Panc1 (cell line): Measurements from ENCODE around the gene COL26A1. TPM values are rescaled to one million over a fixed set of nuclear protein-coding genes. Genes with fewer than 3 reads are reported as not detected.

Experiments used
- ATAC-seq: fragments of 200-7000 bp; cut with Tn5 transposase; 2 replicates; pipeline ENCODE4 v1.9.1; 2020; ENCODE audit warnings: mild to moderate bottlenecking, moderate library complexity
- BruUV-seq: library from RNA; stranded (reverse); fragments of 400-500 nt; replicated peaks from 2 replicates; lab custom pipeline; 2021; lab: Mats Ljungman, UMichigan
- CTCF ChIA-PET: fragments of 300-600 bp; sonication (Branson Sonifier 250); formaldehyde crosslinking; loops from one replicate; lab custom pipeline; 2022; ENCODE audit warnings: antibody characterized with exemption; lab: Charles Lee
- POLR2A ChIA-PET: fragments of 300-600 bp; sonication (Branson Sonifier 250); formaldehyde crosslinking; loops from one replicate; lab custom pipeline; 2022; ENCODE audit warnings: antibody characterized with exemption; lab: Charles Lee
- DNase-seq: peaks from one replicate; pipeline ENCODE4 v3.0.0-alpha.2; 2010; ENCODE audit warnings: low read depth, low spot score
- H3K27ac ChIP-seq: 2 replicates; pipeline ENCODE4 v1.5.1; 2011; ENCODE audit warnings: mild to moderate bottlenecking, low read length, inconsistent platforms
- H3K27me3 ChIP-seq: fragments of 200-500 bp; sonication (Bioruptor generic); 2 replicates; pipeline ENCODE4 v1.6.0; 2014; ENCODE audit warnings: low read length, inconsistent platforms; ENCODE audit not compliant: control insufficient read depth, insufficient read depth
- H3K36me3 ChIP-seq: fragments of 200-500 bp; sonication (Bioruptor generic); 2 replicates; pipeline ENCODE4 v1.5.1; 2014; ENCODE audit warnings: inconsistent platforms, mild to moderate bottlenecking, low read length, moderate library complexity; ENCODE audit not compliant: control insufficient read depth, insufficient read depth
- H3K4me1 ChIP-seq: 2 replicates; pipeline ENCODE4 v1.5.1; 2011; ENCODE audit warnings: inconsistent platforms, mild to moderate bottlenecking, low read length, moderate library complexity; ENCODE audit not compliant: control insufficient read depth, insufficient read depth
- H3K4me3 ChIP-seq, 2 experiments: 2 replicates each; pipeline ENCODE4 v1.5.1; 2011 to 2012; ENCODE audit warnings: low read depth in 2 of 2, low read length in 2 of 2, mild to moderate bottlenecking in 2 of 2, inconsistent platforms in 1 of 2, moderate library complexity in 1 of 2
- H3K9me3 ChIP-seq: fragments of 200-500 bp; sonication (Bioruptor generic); 2 replicates; pipeline ENCODE4 v1.5.1; 2014; ENCODE audit warnings: low read depth, mild to moderate bottlenecking, inconsistent platforms, low read length, moderate library complexity; ENCODE audit not compliant: control insufficient read depth, insufficient read depth
- CTCF ChIP-seq: fragments of 450-650 bp; IDR thresholded peaks from 2 replicates; pipeline ENCODE4 v1.5.1; 2017; ENCODE audit warnings: mild to moderate bottlenecking
- POLR2AphosphoS5 ChIP-seq: IDR thresholded peaks from 2 replicates; pipeline ENCODE4 v1.6.1; 2012; ENCODE audit warnings: mild to moderate bottlenecking, low read depth, low read length, moderate library complexity
- REST ChIP-seq, 2 experiments: IDR thresholded peaks; 2 replicates each; pipeline ENCODE4 v1.6.1; 2011 to 2012; ENCODE audit warnings: low read depth in 2 of 2, control low read depth in 1 of 2, low read length in 1 of 2, mild to moderate bottlenecking in 1 of 2, moderate library complexity in 1 of 2; ENCODE audit not compliant: insufficient read depth in 1 of 2
- SIN3A ChIP-seq: IDR thresholded peaks from 2 replicates; pipeline ENCODE4 v1.6.1; 2012; ENCODE audit warnings: low read depth, mild to moderate bottlenecking, low read length, moderate library complexity, borderline replicate concordance; ENCODE audit not compliant: insufficient read depth
- TCF7L2 ChIP-seq: IDR thresholded peaks from 2 replicates; pipeline ENCODE4 v1.6.1; 2011; ENCODE audit warnings: mild to moderate bottlenecking, low read depth, low read length, inconsistent platforms
- in situ Hi-C: cut with HindIII; loops from 2 replicates; pipeline ENCODE4 v1.10.0; 2016; ENCODE audit warnings: low sequenced_read_pairs, low pct_unique_long_range_greater_than_20kb
- intact Hi-C: fragments of 100-400 bp; cut with micrococcal nuclease; formaldehyde crosslinking; loops from one replicate; pipeline ENCODE4 v1.10.0; 2022; ENCODE audit not compliant: unreplicated experiment
- total RNA-seq: library from RNA; stranded (reverse); gene quantifications from one replicate; pipeline ENCODE4 v1.2.1, GENCODE V29; 2021; ENCODE audit not compliant: unreplicated experiment

The COL26A1 gene
- total RNA-seq, 1 experiment from 2014 or later = 25.8 TPM

DNA sequence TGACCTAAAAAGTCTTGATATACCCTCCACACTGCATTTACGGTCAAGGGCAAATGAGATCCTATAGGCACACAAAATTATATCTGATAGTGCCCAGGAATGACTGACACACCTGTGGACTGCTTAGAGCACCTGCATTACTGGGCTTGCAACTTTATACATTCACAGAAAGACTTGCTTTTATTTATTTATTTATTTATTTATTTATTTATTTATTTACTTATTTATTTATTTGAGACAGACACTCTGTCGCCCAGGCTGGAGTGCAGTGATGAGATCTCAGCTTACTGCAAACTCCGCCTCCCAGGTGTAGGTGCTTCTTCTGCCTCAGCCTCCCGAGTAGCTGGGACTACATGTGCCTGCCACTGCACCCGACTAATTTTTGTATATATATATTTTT, 34.5 kb upstream of the COL26A1 start:
- BruUV-seq = no TSS peak
- ATAC-seq = no peak
- no peak overlapping the region for H3K4me3 ChIP-seq
- no peaks in the 10 kb centered on the region for H3K9me3 ChIP-seq
- no peak for TF ChIP-seq TCF7L2
- no peaks in the 10 kb centered on the region for H3K4me1 ChIP-seq
- ChIA-PET POLR2A (no interaction called here), CTCF (no interaction called here)
- no peaks in the 10 kb centered on the region for H3K36me3 ChIP-seq
- no peak for DNase-seq
- intact Hi-C loops = no loop called here
- H3K27ac ChIP-seq = no peak overlapping the region
- no peaks in the 10 kb centered on the region for H3K27me3 ChIP-seq
- in situ Hi-C loops = no loop called here

GRCh38 chr7:101330011-101330484, 32.6 kb upstream of the COL26A1 start:
- no peak for DNase-seq
- H3K9me3 ChIP-seq = no peaks in the 10 kb centered on the region
- intact Hi-C loops = no loop called here

More at GRCh38 chr7:101330011-101330484, 32.6 kb upstream of the COL26A1 start:
- H3K36me3 ChIP-seq = no peaks in the 10 kb centered on the region
- ChIA-PET CTCF (interaction anchor here (0.7 kb wide), 1 partner anchor 81 kb away, joined by 9 read pairs; no protein-coding TSS in a partner anchor), POLR2A (interaction anchor here (0.6 kb wide), 1 partner anchor 36 kb away, joined by 3 read pairs; no protein-coding TSS in a partner anchor)
- no peaks in the 10 kb centered on the region for H3K27me3 ChIP-seq
- H3K4me1 ChIP-seq = no peaks in the 10 kb centered on the region
- no peak for ATAC-seq
- no peak for TF ChIP-seq TCF7L2
- no peak for TF ChIP-seq SIN3A
- no peak for TF ChIP-seq CTCF
- no peak for TF ChIP-seq REST (IDR thresholded peaks at IDR 0.05; ENCODE audit: insufficient read depth in 1 of 2, low read depth in 2 of 2, low read length in 1 of 2)
- no peak for TF ChIP-seq POLR2AphosphoS5
- H3K4me3 ChIP-seq = no peak overlapping the region
- BruUV-seq = no TSS peak
- no peak overlapping the region for H3K27ac ChIP-seq
- in situ Hi-C loops = no loop called here
